ENCODE data around the gene ZSCAN21. TPM values are rescaled to one million over a fixed set of nuclear protein-coding genes. Genes with fewer than 3 reads are reported as not detected.

The ZSCAN21 gene
- total and polyA plus RNA-seq, 4 donors = 4.7 to 13.1 (median 7.1) TPM

DNA sequence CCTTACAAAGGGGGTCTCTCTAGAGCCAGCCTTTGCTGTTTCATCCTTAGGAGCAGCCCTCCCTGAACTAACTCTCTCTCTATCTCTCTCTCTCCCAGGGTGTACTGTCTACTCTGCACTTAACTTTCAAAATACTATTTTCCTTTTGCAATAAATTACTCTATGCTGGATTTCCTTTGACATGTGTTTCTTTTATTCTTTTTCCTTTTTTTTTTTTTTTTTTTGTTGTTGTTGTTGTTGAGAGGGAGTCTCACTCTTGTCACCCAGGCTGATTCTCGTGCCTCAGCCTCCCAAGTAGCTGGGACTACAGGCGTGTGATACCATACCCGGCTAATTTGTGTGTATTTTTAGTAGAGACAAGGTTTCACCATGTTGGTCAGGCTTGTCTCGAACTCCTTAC, 33.4 kb downstream of the ZSCAN21 start:
- Histone ChIP-seq H3K27ac (ENCODE audit: low read depth in 1 of 2, low read length in 1 of 2) (peak overlapping the region in 1 of 2 donors; percentile 49), H3K27me3 (ENCODE audit: control insufficient read depth in 3 of 3, insufficient read depth in 3 of 3, low read length in 2 of 3) (no peaks in the 10 kb centered on the region), H3K9ac (ENCODE audit: insufficient read depth in 1 of 2, low read length in 2 of 2) (no peak overlapping the region), H3K4me3 (no peak overlapping the region), H3K4me1 (ENCODE audit: control insufficient read depth in 5 of 5, insufficient read depth in 5 of 5, low read length in 5 of 5) (peaks cover 0 to 27% (median 6%) of the 10 kb centered on the region in 5 donors), H3K9me3 (ENCODE audit: control insufficient read depth in 4 of 4, insufficient read depth in 3 of 4, low read length in 3 of 4) (no peaks in the 10 kb centered on the region), H3K36me3 (ENCODE audit: control insufficient read depth in 4 of 4, insufficient read depth in 4 of 4, low read length in 4 of 4) (peaks cover 0 to 28% (median 9%) of the 10 kb centered on the region in 4 donors)
- TF ChIP-seq, protein P1, sequence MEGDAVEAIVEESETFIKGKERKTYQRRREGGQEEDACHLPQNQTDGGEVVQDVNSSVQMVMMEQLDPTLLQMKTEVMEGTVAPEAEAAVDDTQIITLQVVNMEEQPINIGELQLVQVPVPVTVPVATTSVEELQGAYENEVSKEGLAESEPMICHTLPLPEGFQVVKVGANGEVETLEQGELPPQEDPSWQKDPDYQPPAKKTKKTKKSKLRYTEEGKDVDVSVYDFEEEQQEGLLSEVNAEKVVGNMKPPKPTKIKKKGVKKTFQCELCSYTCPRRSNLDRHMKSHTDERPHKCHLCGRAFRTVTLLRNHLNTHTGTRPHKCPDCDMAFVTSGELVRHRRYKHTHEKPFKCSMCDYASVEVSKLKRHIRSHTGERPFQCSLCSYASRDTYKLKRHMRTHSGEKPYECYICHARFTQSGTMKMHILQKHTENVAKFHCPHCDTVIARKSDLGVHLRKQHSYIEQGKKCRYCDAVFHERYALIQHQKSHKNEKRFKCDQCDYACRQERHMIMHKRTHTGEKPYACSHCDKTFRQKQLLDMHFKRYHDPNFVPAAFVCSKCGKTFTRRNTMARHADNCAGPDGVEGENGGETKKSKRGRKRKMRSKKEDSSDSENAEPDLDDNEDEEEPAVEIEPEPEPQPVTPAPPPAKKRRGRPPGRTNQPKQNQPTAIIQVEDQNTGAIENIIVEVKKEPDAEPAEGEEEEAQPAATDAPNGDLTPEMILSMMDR (IDR thresholded peaks at IDR 0.05; ENCODE audit: control extremely low read depth, extremely low read depth) = no peak
- DNase-seq (no peak), ATAC-seq (ENCODE audit: insufficient read depth, low FRiP score) (no peak)
- WGBS, 2 donors = 51 to 65% methylated on average over 4 of the region's 4 CpGs

DNA sequence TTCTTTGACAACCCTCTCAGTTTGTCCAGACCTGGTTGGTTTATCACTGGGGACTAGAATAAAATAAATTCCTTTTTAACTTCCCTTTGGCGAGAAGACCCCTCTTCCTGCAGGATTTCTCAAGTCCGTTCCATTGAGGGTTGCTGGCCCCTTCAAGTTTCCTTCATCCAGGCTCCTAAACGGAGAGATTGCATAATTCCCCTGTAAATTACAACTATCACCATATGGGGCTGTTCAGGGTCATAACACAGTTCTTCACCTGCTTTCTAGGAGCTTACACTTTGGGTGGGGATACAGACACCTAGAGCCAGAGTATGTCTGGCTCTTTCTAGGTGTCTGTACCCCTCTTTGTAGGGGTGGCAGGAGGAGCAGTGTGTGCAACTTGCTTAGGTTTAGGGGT, 35.9 kb downstream of the ZSCAN21 start:
- Histone ChIP-seq H3K27me3 (ENCODE audit: control insufficient read depth in 3 of 3, insufficient read depth in 3 of 3, low read length in 2 of 3) (no peaks in the 10 kb centered on the region), H3K36me3 (ENCODE audit: control insufficient read depth in 4 of 4, insufficient read depth in 4 of 4, low read length in 4 of 4) (peaks cover 2 to 8% (median 3%) of the 10 kb centered on the region in 4 donors), H3K4me1 (ENCODE audit: control insufficient read depth in 5 of 5, insufficient read depth in 5 of 5, low read length in 5 of 5) (peaks cover 2 to 26% (median 5%) of the 10 kb centered on the region in 5 donors), H3K27ac (ENCODE audit: low read depth in 1 of 2, low read length in 1 of 2) (no peak overlapping the region), H3K9me3 (ENCODE audit: control insufficient read depth in 4 of 4, insufficient read depth in 3 of 4, low read length in 3 of 4) (no peaks in the 10 kb centered on the region), H3K9ac (ENCODE audit: insufficient read depth in 1 of 2, low read length in 2 of 2) (no peak overlapping the region), H3K4me3 (no peak overlapping the region)
- ATAC-seq (ENCODE audit: insufficient read depth, low FRiP score) (no peak), DNase-seq (no peak)
- 27 to 50% methylated on average over 3 of the region's 3 CpGs for WGBS, 2 donors
- TF ChIP-seq, protein P1 (IDR thresholded peaks at IDR 0.05; ENCODE audit: control extremely low read depth, extremely low read depth) = no peak

DNA sequence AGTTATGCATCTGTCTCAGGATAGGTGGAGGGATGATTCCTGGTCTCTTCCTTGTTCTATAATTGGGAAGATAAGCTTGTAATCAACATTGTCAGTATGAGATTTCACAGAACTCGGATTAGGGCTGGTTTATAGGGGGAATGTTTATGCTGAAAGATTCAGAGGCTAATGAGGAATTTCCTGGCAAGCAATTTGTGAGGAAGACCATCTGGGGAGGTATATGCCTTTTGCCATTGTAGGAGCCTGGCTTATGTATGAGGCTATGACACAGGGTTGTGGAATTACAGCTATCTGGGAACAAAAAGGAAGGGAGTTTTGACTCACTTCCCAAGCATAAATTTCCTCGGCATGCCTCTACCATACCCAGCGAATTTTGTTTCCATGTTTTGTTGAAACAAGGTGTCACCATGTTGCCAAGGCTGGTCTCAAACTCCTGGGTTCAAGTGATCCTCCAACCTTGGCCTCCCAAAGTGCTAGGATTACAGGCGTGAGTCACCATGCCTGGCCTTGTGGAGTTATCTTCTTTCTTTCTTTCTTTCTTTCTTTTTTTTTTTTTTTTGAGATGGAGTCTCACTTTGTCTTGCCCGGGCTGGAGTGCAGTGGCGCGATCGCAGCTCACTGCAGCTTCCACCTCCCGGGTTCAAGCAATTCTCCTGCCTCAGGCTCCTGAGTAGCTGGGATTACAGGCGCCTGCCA, 37.6 kb downstream of the ZSCAN21 start:
- no peak overlapping the region for H3K9ac ChIP-seq (ENCODE audit: insufficient read depth in 1 of 2, low read length in 2 of 2)
- H3K27me3 ChIP-seq (ENCODE audit: control insufficient read depth in 3 of 3, insufficient read depth in 3 of 3, low read length in 2 of 3) = no peaks in the 10 kb centered on the region
- ATAC-seq (ENCODE audit: insufficient read depth, low FRiP score) (no peak), DNase-seq (peak in 2 of 3 donors; percentile 49 to 54)
- H3K9me3 ChIP-seq (ENCODE audit: control insufficient read depth in 4 of 4, insufficient read depth in 3 of 4, low read length in 3 of 4) = no peaks in the 10 kb centered on the region
- WGBS, 2 donors = 83 to 88% methylated on average over 10 of the region's 10 CpGs
- H3K4me3 ChIP-seq = no peak overlapping the region
- TF ChIP-seq, protein P1 (IDR thresholded peaks at IDR 0.05; ENCODE audit: control extremely low read depth, extremely low read depth) = no peak
- H3K27ac ChIP-seq (ENCODE audit: low read depth in 1 of 2, low read length in 1 of 2) = no peak overlapping the region
- H3K4me1 ChIP-seq (ENCODE audit: control insufficient read depth in 5 of 5, insufficient read depth in 5 of 5, low read length in 5 of 5) = peaks cover 0 to 22% (median 5%) of the 10 kb centered on the region in 5 donors
- H3K36me3 ChIP-seq (ENCODE audit: control insufficient read depth in 4 of 4, insufficient read depth in 4 of 4, low read length in 4 of 4) = peaks cover 2 to 17% (median 15%) of the 10 kb centered on the region in 4 donors

All from lung (tissue), 12 donors.